A549 (cell line): ENCODE data around the gene ACAD11. TPM values are rescaled to one million over a fixed set of nuclear protein-coding genes. Genes with fewer than 3 reads are reported as not detected.

Source experiments
- ATAC-seq, 2 experiments: fragments of 200-7000 bp in 1 of 2; fragments of >200 bp in 1 of 2; cut with Nextera tagmentation in 1 of 2; cut with Tn5 transposase in 1 of 2; 3 replicates each; pipeline versions ENCODE4 v1.8.0 to v1.9.1; 2018 to 2020; ENCODE audit warnings: mild to moderate bottlenecking in 1 of 2, moderate library complexity in 1 of 2
- CTCF ChIA-PET: fragments of 300-600 bp; sonication (Branson Sonifier 250); formaldehyde crosslinking; extraction: SDS; loops from one replicate; lab custom pipeline; 2021; ENCODE audit warnings: antibody characterized with exemption, inconsistent platforms; lab: Yijun Ruan, JAX
- POLR2A ChIA-PET: fragments of 350-600 bp; formaldehyde crosslinking; extraction: SDS; loops from one replicate; lab custom pipeline; 2021; ENCODE audit warnings: antibody characterized with exemption, inconsistent platforms; lab: Yijun Ruan, JAX
- DNase-seq, 2 experiments: peaks; one replicate each; pipeline versions ENCODE4 v3.0.0 to v3.0.0-alpha.2; 2011 to 2016; ENCODE audit warnings: low read depth in 1 of 2, low spot score in 1 of 2
- FAIRE-seq: peaks from 2 replicates; lab custom pipeline; 2011; peaks lifted over from hg19 to GRCh38; lab: Jason Lieb, UNC
- H3K27ac ChIP-seq, 2 experiments: fragments of >200 bp; sonication (Bioruptor Twin); formaldehyde crosslinking; 3 replicates each; pipeline ENCODE4 v1.5.1; 2016 to 2017
- H3K4me1 ChIP-seq: fragments of >200 bp; sonication (Bioruptor Twin); formaldehyde crosslinking; 3 replicates; pipeline ENCODE4 v1.6.1; 2016
- H3K4me2 ChIP-seq: fragments of >200 bp; sonication (Bioruptor Twin); formaldehyde crosslinking; 3 replicates; pipeline ENCODE4 v1.6.1; 2016
- H3K4me3 ChIP-seq: fragments of >200 bp; sonication (Bioruptor Twin); formaldehyde crosslinking; 3 replicates; pipeline ENCODE4 v1.5.1; 2016
- H3K9me3 ChIP-seq: fragments of >200 bp; sonication (Bioruptor Twin); formaldehyde crosslinking; 3 replicates; pipeline ENCODE4 v1.6.1; 2016
- BCL3 ChIP-seq: fragments of >200 bp; sonication (Bioruptor Twin); formaldehyde crosslinking; IDR thresholded peaks from 3 replicates; pipeline ENCODE4 v1.6.1; 2016
- CTCF ChIP-seq: fragments of >200 bp; sonication (Bioruptor Twin); formaldehyde crosslinking; IDR thresholded peaks from 3 replicates; pipeline ENCODE4 v1.5.1; 2016
- EHF ChIP-seq: fragments of 250-450 bp; sonication (Bioruptor Pico); IDR thresholded peaks from 2 replicates; pipeline ENCODE4 v1.5.0; 2020; ENCODE audit warnings: mild to moderate bottlenecking
- EHMT2 ChIP-seq: fragments of 200-600 bp; sonication (generic); IDR thresholded peaks from 2 replicates; pipeline ENCODE4 v1.6.1; 2016; ENCODE audit warnings: antibody characterized with exemption, low read depth, mild to moderate bottlenecking, moderate library complexity
- HMGXB4 ChIP-seq: fragments of 250-450 bp; sonication (Bioruptor Pico); IDR thresholded peaks from 2 replicates; pipeline ENCODE4 v1.5.0; 2021; ENCODE audit warnings: mild to moderate bottlenecking, moderate library complexity, borderline replicate concordance
- HOXA7 ChIP-seq: fragments of 250-450 bp; sonication (Bioruptor Pico); IDR thresholded peaks from 2 replicates; pipeline ENCODE4 v1.5.0; 2020; ENCODE audit warnings: mild to moderate bottlenecking, moderate library complexity
- JUN ChIP-seq, 2 experiments: fragments of >200 bp; sonication (Bioruptor Twin); formaldehyde crosslinking; IDR thresholded peaks; 2 replicates in 1 of 2; 3 replicates in 1 of 2; pipeline ENCODE4 v1.6.1; 2016 to 2017
- KDM5A ChIP-seq: fragments of 200-600 bp; sonication (generic); IDR thresholded peaks from 2 replicates; pipeline ENCODE4 v1.6.1; 2016; ENCODE audit warnings: antibody characterized with exemption, mild to moderate bottlenecking
- RCOR1 ChIP-seq: fragments of 150-350 bp; IDR thresholded peaks from 2 replicates; pipeline ENCODE4 v1.6.1; 2014; ENCODE audit warnings: antibody characterized with exemption, low read length, low read depth
- REST ChIP-seq: fragments of 200-600 bp; sonication (generic); IDR thresholded peaks from 2 replicates; pipeline ENCODE4 v1.6.1; 2016; ENCODE audit warnings: antibody characterized with exemption, mild to moderate bottlenecking, moderate library complexity
- RFX5 ChIP-seq: fragments of 450-650 bp; IDR thresholded peaks from 2 replicates; pipeline ENCODE4 v1.7.1; 2014; ENCODE audit warnings: antibody characterized with exemption, mild to moderate bottlenecking, moderate library complexity
- RNF2 ChIP-seq: fragments of 200-600 bp; sonication (generic); IDR thresholded peaks from 2 replicates; pipeline ENCODE4 v1.6.1; 2016; ENCODE audit warnings: low read depth, mild to moderate bottlenecking, antibody characterized with exemption, moderate library complexity, borderline replicate concordance
- USF2 ChIP-seq: fragments of 450-650 bp; IDR thresholded peaks from 2 replicates; pipeline ENCODE4 v1.6.1; 2014; ENCODE audit warnings: antibody characterized with exemption
- ZNF302 ChIP-seq: fragments of 250-450 bp; sonication (Bioruptor Pico); IDR thresholded peaks from 2 replicates; pipeline ENCODE4 v1.9.0; 2021; ENCODE audit warnings: inconsistent platforms, mild to moderate bottlenecking, moderate library complexity
- WGBS: methylation state at CpG from one replicate; pipeline ENCODE4 v1.1.6; 2017; ENCODE audit errors: missing lambda C conversion rate; 5-methylcytosine and 5-hydroxymethylcytosine counted together
- polyA plus RNA-seq, 4 experiments: library from polyadenylated mRNA; depleted of rRNA in 3 of 4; stranded (reverse); fragments of >200 nt; fragmentation: RNase III in 1 of 4; extraction: RNeasy Plus Mini Kit Qiagen cat#74134 plus additional on column Dnase treatment in 1 of 4; gene quantifications; 2 replicates in 3 of 4; 3 replicates in 1 of 4; pipeline ENCODE4 v1.2.3, GENCODE V29; 2011 to 2017

The ACAD11 gene
- polyA plus RNA-seq, 2 of the 4 experiments (the other 2 are of a cell fraction), result 10.3 to 19.2 TPM

GRCh38 chr3:132630612-132631011 is 29.0 kb downstream of the ACAD11 start:
- Histone ChIP-seq H3K4me1 (peaks cover 4% of the 10 kb centered on the region; the same call in 1 of the 3 replicates), H3K9me3 (no peaks in the 10 kb centered on the region), H3K27ac (no peak overlapping the region), H3K4me3 (no peak overlapping the region), H3K4me2 (no peak overlapping the region)
- 94% methylated on average over 7 of the region's 7 CpGs for WGBS
- no peak for FAIRE-seq
- POLR2A ChIA-PET, result no interaction called here
- no peak for DNase-seq
- TF ChIP-seq RCOR1 (no peak), BCL3 (no peak), EHF (CRISPR knock-in tag) (no peak), RNF2 (no peak), EHMT2 (no peak), KDM5A (no peak), HMGXB4 (no peak), USF2 (no peak), RFX5 (no peak), HOXA7 (CRISPR knock-in tag) (no peak), REST (no peak)
- no peak for ATAC-seq
- CTCF ChIA-PET, result no interaction called here

- no peak overlapping the region for H3K4me3 ChIP-seq
- TF ChIP-seq JUN (IDR thresholded peaks at IDR 0.05) (no peak), RNF2 (no peak), ZNF302 (CRISPR knock-in tag) (no peak), CTCF (no peak)
- ATAC-seq, result no peak
- WGBS, result 75% methylated on average over 1 of the region's 1 CpG
- CTCF ChIA-PET, result no interaction called here
- DNase-seq, result no peak
- no peak for FAIRE-seq
- H3K4me1 ChIP-seq, result peaks cover 4% of the 10 kb centered on the region; the same call in 1 of the 3 replicates
- no peaks in the 10 kb centered on the region for H3K9me3 ChIP-seq
- POLR2A ChIA-PET, result no interaction called here
- no peak overlapping the region for H3K27ac ChIP-seq
- H3K4me2 ChIP-seq, result no peak overlapping the region; the same call in 2 of the 3 replicates
Observed at GRCh38 chr3:132629928-132630327, 29.7 kb downstream of the ACAD11 start.
